NCI-H2107 (cell line): ENCODE results near the gene RMC1.
"Not testable (repeated sequence)": the region's sequence is repeated elsewhere in the genome, so short reads cannot be mapped to it uniquely, and the experiment has no call there.

Experiments used
- DNase-seq: peaks from one replicate; lab custom pipeline; 2025; lab: John Stamatoyannopoulos, UW

RMC1 gene

GRCh38 chr18:23563377-23564043 lies 60.2 kb downstream of the RMC1 start:
- DNase-seq = no peak

- DNase-seq = no peak
Observed at GRCh38 chr18:23565916-23566547, 62.7 kb downstream of the RMC1 start.

GRCh38 chr18:23567671-23568070 lies 64.4 kb downstream of the RMC1 start:
- no peak for DNase-seq

- DNase-seq = no peak
Observed at GRCh38 chr18:23568281-23569138, 65.2 kb downstream of the RMC1 start.

GRCh38 chr18:23569299-23570063 lies 66.2 kb downstream of the RMC1 start:
- DNase-seq = no peak

- no peak for DNase-seq
Observed at GRCh38 chr18:23570912-23571504, 67.7 kb downstream of the RMC1 start.

- DNase-seq = no peak
Observed at GRCh38 chr18:23572012-23572411, 68.7 kb downstream of the RMC1 start.

GRCh38 chr18:23572570-23572969 lies 69.3 kb downstream of the RMC1 start:
- DNase-seq = no peak

GRCh38 chr18:23573020-23573419 lies 69.7 kb downstream of the RMC1 start:
- DNase-seq = no peak

GRCh38 chr18:23573626-23574431 lies 70.5 kb downstream of the RMC1 start:
- DNase-seq = no peak

GRCh38 chr18:23574611-23575308 lies 71.4 kb downstream of the RMC1 start:
- no peak for DNase-seq

- no peak for DNase-seq
Observed at GRCh38 chr18:23575309-23575651, 72.0 kb downstream of the RMC1 start.

GRCh38 chr18:23577521-23577920 lies 74.2 kb downstream of the RMC1 start:
- DNase-seq = not testable (repeated sequence)

- DNase-seq = no peak
Observed at GRCh38 chr18:23578067-23578701, 74.9 kb downstream of the RMC1 start.

- no peak for DNase-seq
Observed at GRCh38 chr18:23578891-23579653, 75.8 kb downstream of the RMC1 start.

GRCh38 chr18:23580677-23581367 lies 77.5 kb downstream of the RMC1 start:
- no peak for DNase-seq
